A172 (cell line): ENCODE results near the gene KDM5C. TPM values are rescaled to one million over a fixed set of nuclear protein-coding genes. Genes with fewer than 3 reads are reported as not detected.
"Not testable (repeated sequence)": the region's sequence is repeated elsewhere in the genome, so short reads cannot be mapped to it uniquely, and the experiment has no call there.

Source experiments
- DNase-seq: peaks from one replicate; pipeline ENCODE4 v3.0.0-alpha.2; 2015; ENCODE audit warnings: low spot score
- total RNA-seq: library from RNA; depleted of rRNA; stranded (reverse); fragments of >200 nt; shearing (Covaris generic); gene quantifications from 2 replicates; pipeline ENCODE4 v1.2.3, GENCODE V29; 2014; rRNA removed

The KDM5C gene
- total RNA-seq, 1 experiment from 2014 or later = 41.9 TPM

DNA sequence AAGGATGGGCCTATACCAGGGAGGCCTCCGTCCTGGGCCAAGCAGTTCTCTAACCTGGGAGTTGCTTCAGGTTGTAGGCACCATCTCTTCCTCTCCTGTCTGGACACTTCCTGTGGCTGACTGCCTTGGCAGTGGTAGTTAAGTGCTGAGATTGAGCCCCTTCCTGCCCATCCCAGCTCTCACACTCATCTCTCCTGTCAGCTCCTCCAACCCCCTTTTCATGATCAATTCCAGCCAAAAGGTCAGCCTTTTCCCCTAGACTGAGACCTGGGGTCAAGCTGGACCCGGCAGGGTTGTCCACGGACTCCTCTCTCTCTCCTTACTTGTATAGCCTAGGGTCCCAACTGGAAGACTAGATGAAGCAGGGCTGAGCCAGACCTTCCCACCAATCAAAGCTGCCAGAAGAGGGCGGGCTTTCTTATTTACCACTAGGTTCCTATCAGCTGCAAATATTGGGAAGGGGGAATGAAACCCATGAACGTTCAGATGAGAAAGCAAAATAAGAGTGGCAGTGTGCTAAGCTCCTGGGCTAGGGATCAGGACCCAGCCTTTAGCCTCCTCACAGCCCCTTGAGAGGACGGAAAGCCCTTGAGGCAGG is 34.5 kb downstream of the KDM5C start:
- no peak for DNase-seq

DNA sequence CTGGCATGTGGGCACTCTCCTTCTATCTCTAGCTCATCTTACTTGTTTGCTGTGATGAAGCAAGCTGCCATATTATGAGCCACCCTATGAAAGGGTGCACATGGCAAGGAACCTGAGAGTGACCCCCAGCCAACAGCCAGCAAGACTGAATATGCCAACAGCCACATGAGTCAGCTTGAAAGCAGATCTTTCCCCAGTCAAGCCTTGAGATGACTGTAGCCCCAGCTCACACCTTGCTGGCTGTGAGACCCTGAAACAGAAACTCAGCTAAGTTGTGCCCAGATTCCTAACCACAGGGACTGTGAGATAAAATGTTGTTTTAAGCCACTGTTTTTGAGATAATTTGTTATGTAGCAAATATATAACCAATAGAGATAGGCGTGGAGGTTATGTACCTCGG is 36.2 kb downstream of the KDM5C start:
- DNase-seq = no peak

DNA sequence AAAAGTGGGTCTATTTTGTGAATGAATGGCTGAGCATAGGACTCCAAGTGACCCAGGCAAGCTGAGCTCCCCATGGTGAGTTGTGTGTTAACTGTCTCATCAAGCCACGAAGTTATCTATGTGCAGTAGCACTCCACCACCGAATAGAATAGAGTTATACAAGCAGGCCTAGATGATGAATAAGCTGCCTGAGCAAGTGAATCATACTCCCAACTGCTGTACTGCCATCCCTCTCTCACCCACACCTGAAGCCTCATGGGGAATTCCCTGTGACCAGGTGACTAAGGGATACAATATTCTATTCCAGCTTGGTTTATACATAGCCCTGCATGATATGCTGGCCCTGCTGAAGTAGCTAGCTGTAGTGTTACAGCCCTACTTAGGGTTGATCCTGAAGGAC is 38.7 kb downstream of the KDM5C start:
- DNase-seq = peak; percentile 52

DNA sequence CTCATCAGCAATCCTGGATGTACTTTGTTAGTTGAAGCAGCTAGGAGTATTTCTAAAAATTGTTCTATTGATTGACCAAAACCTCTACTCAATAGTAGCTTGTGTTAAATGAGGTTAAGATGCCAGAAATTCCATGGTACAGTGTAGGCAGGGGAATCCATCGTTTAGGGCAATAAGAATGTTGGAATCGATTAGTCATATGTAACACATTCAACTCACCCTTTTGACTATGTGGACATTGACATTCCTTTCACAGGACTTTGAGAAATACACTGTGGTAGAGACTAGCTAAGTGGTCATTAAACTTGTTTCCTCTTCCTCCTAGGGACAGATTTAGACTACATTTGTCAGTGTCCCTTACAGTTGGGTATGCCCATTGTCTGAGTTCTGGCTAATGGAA is 40.2 kb downstream of the KDM5C start:
- peak; percentile 10 for DNase-seq

DNA sequence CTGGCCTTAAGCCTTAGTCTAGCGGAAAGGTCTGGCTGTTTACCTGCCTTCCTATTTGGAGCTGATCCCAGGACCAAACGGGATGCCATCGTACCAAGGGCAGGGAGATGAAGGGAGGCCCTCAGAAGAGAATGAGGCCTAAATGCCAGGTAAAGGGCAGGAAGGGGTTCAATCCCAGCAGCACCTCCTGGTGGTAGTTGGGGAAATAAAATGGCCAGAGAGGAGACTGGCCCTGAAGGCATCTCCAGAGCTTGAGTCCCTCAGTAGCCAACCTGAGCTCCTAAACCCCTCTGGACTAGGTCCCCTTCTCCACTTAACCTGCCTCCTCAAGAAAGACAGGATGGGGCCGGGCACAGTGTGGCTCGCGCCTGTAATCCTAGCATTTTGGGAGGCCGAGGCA is 53.7 kb downstream of the KDM5C start:
- no peak for DNase-seq

DNA sequence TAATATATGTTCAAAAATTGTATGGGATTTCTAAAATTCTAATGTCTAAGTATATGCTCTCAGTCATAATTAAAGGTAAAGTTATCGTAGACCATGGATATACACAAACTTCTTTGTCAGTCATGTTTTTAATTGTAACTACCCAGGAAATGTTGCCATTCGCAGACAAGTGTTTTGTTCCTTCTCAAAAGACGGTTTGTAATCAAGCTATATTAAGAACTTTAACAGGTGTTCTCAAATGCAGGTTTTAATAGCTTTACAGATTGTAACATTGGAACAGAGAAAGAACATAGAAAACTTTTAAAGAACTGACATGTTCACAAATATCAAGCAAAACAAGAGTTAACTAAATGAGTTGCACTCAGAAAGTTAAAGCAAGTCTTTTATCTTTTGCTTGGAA is 58.9 kb downstream of the KDM5C start:
- DNase-seq = no peak

DNA sequence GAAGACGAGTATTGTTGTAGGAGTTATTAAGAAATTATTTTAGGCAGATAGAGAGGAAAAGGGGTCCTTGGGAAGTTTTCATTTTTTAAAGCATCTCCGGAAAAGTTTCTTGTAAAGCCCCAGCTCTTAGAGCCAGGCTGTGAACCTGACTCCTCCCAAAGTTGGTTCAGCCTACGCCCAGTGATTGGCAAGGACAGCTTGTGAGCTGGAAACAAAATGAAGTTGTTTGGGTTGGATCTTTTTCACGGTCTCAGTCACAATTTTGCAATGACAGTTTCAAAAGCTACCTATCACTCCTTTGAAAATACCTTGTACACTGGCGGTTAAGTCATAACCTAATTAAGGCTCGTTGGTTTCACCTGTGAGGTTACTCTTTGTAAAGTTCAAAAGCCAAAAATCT is 60.4 kb downstream of the KDM5C start:
- not testable (repeated sequence) for DNase-seq

DNA sequence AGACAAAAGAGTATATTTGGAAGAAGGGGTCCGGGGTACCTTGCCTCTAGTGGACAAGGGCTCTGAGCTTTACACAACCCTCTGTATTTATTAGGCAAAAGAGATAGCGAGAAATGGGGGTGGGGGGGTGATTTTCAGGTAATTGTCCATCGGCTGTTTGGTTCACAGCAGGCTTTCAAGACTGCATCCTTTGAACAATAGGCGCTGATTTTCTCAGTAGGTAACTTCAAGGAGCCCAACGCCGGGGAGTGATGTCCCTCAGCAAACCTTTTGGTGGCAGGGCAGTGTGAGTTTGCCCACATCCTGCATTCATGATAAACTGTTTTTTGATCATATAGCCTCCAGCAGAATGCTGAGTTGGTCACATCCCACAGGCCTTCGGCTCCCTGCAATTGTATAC is 61.6 kb downstream of the KDM5C start:
- no peak for DNase-seq

DNA sequence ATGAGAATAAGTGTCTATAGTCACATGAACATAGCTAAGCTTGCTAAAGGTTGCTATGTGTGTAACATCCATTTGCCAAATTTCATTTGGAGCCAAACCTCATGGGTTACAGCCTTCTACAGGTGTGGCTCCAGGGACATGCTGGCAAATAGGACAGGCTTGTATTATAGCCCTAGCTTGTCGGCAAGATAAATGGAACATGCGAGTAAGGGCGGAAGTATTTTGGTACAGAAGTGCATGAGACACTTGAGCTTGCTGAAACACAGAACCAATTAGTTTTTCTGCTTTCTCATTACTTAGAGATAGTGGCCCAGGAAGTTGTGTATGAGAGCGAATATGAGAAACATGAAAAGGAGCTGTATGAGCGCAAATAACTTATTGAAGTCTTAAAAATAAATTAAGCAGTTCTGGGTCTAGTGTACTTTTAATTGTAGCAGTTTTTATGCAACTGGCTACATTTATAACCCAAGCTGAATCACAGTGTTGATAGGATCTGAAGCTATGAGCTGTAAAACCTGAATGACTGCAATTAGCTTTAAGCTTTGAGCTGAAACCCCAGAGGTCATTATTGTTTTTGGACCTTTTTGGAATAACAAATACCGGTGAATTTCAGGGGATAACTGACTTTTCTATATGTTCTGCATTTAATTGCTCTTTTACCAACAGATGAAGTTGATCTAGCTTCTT is 64.6 kb downstream of the KDM5C start:
- DNase-seq = no peak

DNA sequence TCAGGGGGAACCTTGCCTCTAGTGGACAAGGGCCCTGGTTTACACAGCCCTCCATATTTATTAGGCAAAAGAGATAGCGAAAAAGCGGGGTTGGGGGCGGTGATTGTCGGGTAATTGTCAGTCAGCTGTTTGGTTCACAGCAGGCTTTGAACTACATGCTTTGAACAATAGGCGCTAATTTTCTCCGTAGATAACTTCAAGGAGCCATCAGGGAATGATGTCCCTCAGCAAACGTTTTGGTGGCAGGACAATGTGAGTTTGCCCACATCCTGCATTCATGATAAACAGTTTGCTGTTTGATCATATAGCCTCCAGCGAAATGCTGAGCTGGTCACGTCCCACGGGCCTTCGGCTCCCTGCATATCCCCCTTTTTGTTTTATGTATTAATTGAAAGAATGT is 65.8 kb downstream of the KDM5C start:
- no peak for DNase-seq

DNA sequence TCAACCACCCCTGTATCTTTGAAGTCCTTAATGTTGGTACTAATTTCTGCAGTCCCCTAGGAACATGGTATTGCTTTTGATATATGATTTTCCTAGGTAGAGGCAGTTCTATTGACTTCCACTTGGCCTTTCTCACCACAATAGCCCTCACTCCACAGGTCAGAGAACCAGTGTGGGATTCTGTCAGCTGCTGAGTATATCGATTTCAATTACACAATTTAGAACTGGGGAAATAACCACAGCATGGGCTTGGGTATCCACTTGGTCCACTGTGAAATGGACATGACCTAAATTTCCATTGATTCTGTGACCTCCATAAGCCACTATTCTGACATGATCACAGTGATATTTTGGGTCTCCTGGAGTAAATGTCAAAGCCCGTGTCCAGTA is 68.8 kb downstream of the KDM5C start:
- DNase-seq = no peak

DNA sequence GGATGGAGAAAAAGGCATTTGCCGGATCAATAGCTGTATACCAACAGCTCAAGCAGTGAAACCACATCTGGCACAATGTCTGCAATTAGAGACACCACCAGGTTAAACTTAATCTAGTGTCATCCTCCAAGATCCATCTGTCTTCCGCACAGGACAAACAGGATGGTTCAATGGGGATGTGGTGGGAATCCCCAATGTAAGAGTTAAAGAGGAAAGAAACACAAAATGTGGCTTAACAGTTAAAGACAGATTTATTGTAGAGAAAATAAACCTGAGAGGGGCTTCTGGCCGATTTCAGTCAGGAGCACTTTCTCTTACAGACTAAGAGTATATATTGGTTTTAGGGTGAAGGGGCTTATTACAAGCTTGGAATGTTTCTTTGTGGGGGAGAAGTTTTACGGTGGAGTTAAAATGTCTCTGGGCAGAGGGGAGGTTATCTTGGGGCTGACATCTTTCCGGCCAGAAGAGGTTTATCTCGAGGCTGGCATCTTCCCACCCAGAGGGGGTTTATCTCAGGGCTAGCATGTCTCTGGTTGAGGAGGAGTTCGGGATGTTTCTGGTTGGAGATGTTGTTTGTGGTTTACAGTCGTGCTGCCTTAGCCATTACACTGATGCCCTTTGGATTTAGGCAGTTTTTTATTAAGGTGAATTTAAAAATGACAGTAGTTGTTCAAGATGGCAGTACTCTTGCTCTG is 69.3 kb downstream of the KDM5C start:
- no peak for DNase-seq

DNA sequence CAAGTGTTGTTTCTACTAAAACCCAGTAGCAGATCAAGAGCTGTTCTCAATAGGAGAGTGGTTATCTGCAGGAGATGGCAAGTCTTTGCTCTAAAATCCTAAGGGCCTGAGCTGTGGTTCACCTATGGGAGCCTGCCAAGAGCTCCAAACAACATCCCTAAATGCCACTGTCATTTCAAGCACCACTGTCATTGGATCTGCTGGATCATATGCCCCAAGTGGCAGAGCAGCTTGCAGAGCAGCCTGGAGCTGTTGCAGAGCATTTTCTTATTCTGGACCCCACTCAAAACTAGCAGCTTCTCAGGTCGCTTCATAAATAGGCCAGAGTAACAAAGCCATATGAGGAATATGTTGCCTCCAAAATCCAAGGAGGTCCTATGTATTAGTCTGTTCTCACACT is 71.4 kb downstream of the KDM5C start:
- DNase-seq = no peak

Other genes with a start within 250 kb of the KDM5C start
- 0.47 and 0.72 TPM in 2 replicates for gene GPR173, start 176.4 kb downstream of the KDM5C start, total RNA-seq
- 8.5 and 9.4 TPM in 2 replicates for gene TSPYL2, start 142.8 kb downstream of the KDM5C start, total RNA-seq
- 4.4 and 6.0 TPM in 2 replicates for gene KANTR, start 131.1 kb downstream of the KDM5C start, total RNA-seq
- 17.2 and 21.3 TPM in 2 replicates for gene IQSEC2, start 56.4 kb upstream of the KDM5C start, total RNA-seq
- gene SMC1A, start 197.4 kb upstream of the KDM5C start, total RNA-seq = 32.5 and 54.9 TPM in 2 replicates
- 0.48 and 2.6 TPM in 2 replicates for gene RIBC1, start 197.7 kb upstream of the KDM5C start, total RNA-seq
- gene HSD17B10, start 209.2 kb upstream of the KDM5C start, total RNA-seq = 128 and 156 TPM in 2 replicates